MM.1S (cell line): ENCODE results near the gene DAZAP1.

Experiments used
- DNase-seq: peaks from one replicate; pipeline ENCODE4 v3.0.0-alpha.2; 2015
- H2AFZ ChIP-seq: fragments of 300-600 bp; sonication (generic); 2 replicates; pipeline ENCODE4 v1.6.0; 2016; ENCODE audit warnings: antibody characterized with exemption, low read length
- H3F3A ChIP-seq: fragments of 300-600 bp; sonication (generic); 2 replicates; pipeline ENCODE4 v1.6.1; 2016; ENCODE audit warnings: mild to moderate bottlenecking, antibody characterized with exemption, low read length, moderate library complexity, mixed read lengths; ENCODE audit not compliant: insufficient read depth
- H3K27ac ChIP-seq: fragments of 300-600 bp; sonication (generic); 2 replicates; pipeline ENCODE4 v1.5.1; 2016; ENCODE audit warnings: mild to moderate bottlenecking, low read length
- H3K27me3 ChIP-seq: fragments of 300-600 bp; sonication (generic); replicated peaks from 2 replicates; pipeline ENCODE4 v1.6.0; 2016; ENCODE audit warnings: low read length; ENCODE audit not compliant: insufficient read depth
- H3K36me3 ChIP-seq: fragments of 300-600 bp; sonication (generic); replicated peaks from 2 replicates; pipeline ENCODE4 v1.6.1; 2016; ENCODE audit warnings: mild to moderate bottlenecking, low read length, mixed read lengths; ENCODE audit not compliant: insufficient read depth
- H3K4me1 ChIP-seq: fragments of 300-600 bp; sonication (generic); 2 replicates; pipeline ENCODE4 v1.6.1; 2016; ENCODE audit warnings: low read length, mixed read lengths
- H3K4me2 ChIP-seq: fragments of 300-600 bp; sonication (generic); 2 replicates; pipeline ENCODE4 v1.6.0; 2016; ENCODE audit warnings: low read depth, low read length
- H3K4me3 ChIP-seq: fragments of 300-600 bp; sonication (generic); 2 replicates; pipeline ENCODE4 v1.5.1; 2016; ENCODE audit warnings: low read length, mixed read lengths
- H3K79me2 ChIP-seq: fragments of 300-600 bp; sonication (generic); 2 replicates; pipeline ENCODE4 v1.6.1; 2016; ENCODE audit warnings: mixed run types, low read length, mixed read lengths
- H3K9ac ChIP-seq: fragments of 300-600 bp; sonication (generic); 2 replicates; pipeline ENCODE4 v1.6.1; 2016; ENCODE audit warnings: low read length, mixed read lengths
- H3K9me2 ChIP-seq: fragments of 300-600 bp; sonication (generic); replicated peaks from 2 replicates; pipeline ENCODE4 v1.6.1; 2016; ENCODE audit warnings: mild to moderate bottlenecking, low read length, mixed read lengths; ENCODE audit not compliant: insufficient read depth
- H3K9me3 ChIP-seq: fragments of 300-600 bp; sonication (generic); replicated peaks from 2 replicates; pipeline ENCODE4 v1.6.1; 2016; ENCODE audit warnings: mild to moderate bottlenecking, low read length, mixed read lengths; ENCODE audit not compliant: insufficient read depth
- H4K20me1 ChIP-seq: fragments of 300-600 bp; sonication (generic); 2 replicates; pipeline ENCODE4 v1.6.1; 2016; ENCODE audit warnings: mild to moderate bottlenecking, low read length, moderate library complexity, mixed read lengths; ENCODE audit not compliant: insufficient read depth
- CTCF ChIP-seq: fragments of 300-600 bp; sonication (generic); IDR thresholded peaks from 2 replicates; pipeline ENCODE4 v1.5.1; 2016; ENCODE audit warnings: antibody characterized with exemption, low read length, mixed read lengths
- EZH2 ChIP-seq: fragments of 300-600 bp; sonication (generic); optimal IDR thresholded peaks from 2 replicates; pipeline ENCODE3; 2017; ENCODE audit warnings: low read depth, mild to moderate bottlenecking, antibody characterized with exemption, low read length, mixed read lengths
- EZH2phosphoT487 ChIP-seq: fragments of 300-600 bp; sonication (generic); IDR thresholded peaks from 2 replicates; pipeline ENCODE4 v1.6.1; 2018; ENCODE audit warnings: antibody characterized with exemption, low read length

The DAZAP1 gene

DNA sequence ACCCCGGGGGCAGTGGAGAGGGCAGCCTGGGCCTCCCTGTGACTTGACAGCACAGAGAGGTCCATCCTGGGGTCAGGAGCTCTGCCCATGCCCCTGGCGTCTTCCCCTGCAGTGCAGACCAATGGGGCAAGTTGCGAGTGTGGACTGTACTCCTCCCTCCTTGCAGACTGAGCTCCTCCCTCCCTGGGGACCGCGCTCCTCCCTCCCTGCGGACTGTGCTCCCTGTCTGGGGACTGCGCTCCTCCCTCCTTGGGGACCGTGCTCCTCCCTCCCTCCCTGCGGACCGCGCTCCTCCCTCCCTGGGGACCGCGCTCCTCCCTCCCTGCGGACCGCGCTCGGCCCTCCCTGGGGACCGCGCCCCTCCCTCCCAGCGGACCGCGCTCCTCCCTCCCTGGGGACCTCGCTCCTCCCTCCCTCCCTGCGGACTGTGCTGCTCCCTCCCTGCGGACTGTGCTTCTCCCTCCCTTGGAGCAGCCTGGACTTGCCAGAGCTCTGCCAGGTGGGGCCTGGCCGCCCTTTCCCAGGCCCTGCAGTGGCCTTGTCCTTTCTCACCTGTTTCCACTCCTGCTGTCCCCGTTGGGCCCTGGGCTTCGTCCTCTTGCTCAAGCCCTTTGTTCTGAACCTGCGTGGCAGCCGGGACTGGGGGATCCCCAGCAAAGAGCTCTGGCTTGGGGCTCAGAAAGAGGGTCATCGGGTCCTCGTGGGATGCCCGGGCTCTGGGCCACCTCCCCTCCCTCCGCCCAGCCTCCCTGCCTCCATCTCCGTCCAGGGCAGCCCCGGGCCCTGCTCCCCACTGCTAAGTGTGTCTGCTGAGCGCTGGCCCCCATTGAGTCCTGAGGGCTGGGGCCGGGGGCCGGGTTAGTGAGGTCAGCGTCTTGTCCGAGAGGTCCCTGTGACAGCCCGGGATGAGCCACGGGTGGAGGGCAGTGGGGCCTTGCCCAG, 12.9 kb upstream of the DAZAP1 start:
- peaks cover 11% of the 10 kb centered on the region; the same call in 1 of the 2 replicates for H3F3A ChIP-seq
- H3K9me3 ChIP-seq = no peaks in the 10 kb centered on the region
- DNase-seq = no peak
- no peaks in the 10 kb centered on the region for H3K4me1 ChIP-seq
- no peaks in the 10 kb centered on the region; the same call in 1 of the 2 replicates for H3K36me3 ChIP-seq
- no peaks in the 10 kb centered on the region for H3K27me3 ChIP-seq
- no peaks in the 10 kb centered on the region for H4K20me1 ChIP-seq
- TF ChIP-seq EZH2phosphoT487 = no peak
- no peak for TF ChIP-seq EZH2
- TF ChIP-seq CTCF = no peak
- H3K4me2 ChIP-seq = no peak overlapping the region
- H3K4me3 ChIP-seq = no peak overlapping the region
- no peak overlapping the region for H3K27ac ChIP-seq
- H3K79me2 ChIP-seq = peaks cover 5% of the 10 kb centered on the region; the same call in 1 of the 2 replicates
- H3K9me2 ChIP-seq = no peaks in the 10 kb centered on the region
- H3K9ac ChIP-seq = no peak overlapping the region
- H2AFZ ChIP-seq = no peak overlapping the region

GRCh38 chr19:1395194-1396018, 12.0 kb upstream of the DAZAP1 start:
- Histone ChIP-seq H3K9me2 (no peaks in the 10 kb centered on the region), H3K27ac (no peak overlapping the region), H3K4me1 (peaks cover under 1% of the 10 kb centered on the region; the same call in 1 of the 2 replicates), H3K4me3 (no peak overlapping the region), H3K79me2 (peaks cover 4% of the 10 kb centered on the region), H3K9ac (no peak overlapping the region), H3K4me2 (no peak overlapping the region), H3K36me3 (no peaks in the 10 kb centered on the region; the same call in 1 of the 2 replicates), H2AFZ (no peak overlapping the region), H3F3A (peaks cover 11% of the 10 kb centered on the region; the same call in 1 of the 2 replicates), H3K9me3 (no peaks in the 10 kb centered on the region), H4K20me1 (no peaks in the 10 kb centered on the region), H3K27me3 (no peaks in the 10 kb centered on the region)
- DNase-seq = no peak
- TF ChIP-seq EZH2 (no peak), EZH2phosphoT487 (no peak), CTCF (no peak)

DNA sequence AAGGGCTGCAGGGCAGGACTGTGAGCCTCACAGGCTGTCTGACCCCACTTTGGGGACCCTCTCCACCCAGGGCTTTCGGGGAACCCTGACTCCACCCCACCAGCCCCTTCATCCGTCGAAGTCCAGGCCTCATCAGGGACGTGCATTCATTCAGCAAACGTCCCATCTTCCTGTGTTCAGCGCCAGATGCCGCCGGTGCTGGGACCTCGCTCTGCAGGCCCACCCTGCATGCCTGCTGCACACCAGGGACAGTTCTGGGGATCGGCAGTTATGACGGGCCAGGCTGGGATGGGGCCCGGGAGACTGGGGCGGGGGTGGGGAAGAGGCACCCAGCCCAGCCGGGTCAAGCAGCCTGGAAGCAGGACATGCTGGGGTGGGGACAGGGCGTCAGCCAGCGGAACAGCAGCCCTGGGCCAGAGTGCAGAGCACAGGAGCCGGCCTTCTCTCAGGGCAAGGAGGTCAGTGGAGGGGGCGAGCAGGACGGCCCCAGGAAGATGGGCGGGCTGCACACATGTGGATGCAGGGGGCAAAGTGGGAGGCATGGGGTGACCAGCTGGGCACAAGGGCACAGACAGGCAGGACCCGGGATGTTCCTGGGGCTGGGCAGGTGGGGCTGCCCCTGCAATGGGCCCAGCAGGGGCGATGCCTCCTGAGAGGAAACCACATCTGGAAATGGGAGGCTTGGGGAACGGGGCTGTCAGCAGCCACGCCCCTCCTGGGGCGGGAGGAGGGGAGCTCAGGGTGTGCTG, 11.2 kb upstream of the DAZAP1 start:
- H3K9me2 ChIP-seq = no peaks in the 10 kb centered on the region
- H3K4me2 ChIP-seq = no peak overlapping the region
- H4K20me1 ChIP-seq = no peaks in the 10 kb centered on the region
- no peak overlapping the region for H3K27ac ChIP-seq
- TF ChIP-seq EZH2 = no peak
- no peak for TF ChIP-seq CTCF
- TF ChIP-seq EZH2phosphoT487 = no peak
- no peak overlapping the region for H2AFZ ChIP-seq
- no peak overlapping the region for H3K9ac ChIP-seq
- no peak for DNase-seq
- no peaks in the 10 kb centered on the region for H3K36me3 ChIP-seq
- H3K4me3 ChIP-seq = no peak overlapping the region
- no peaks in the 10 kb centered on the region for H3K27me3 ChIP-seq
- peaks cover 3% of the 10 kb centered on the region; the same call in 1 of the 2 replicates for H3K4me1 ChIP-seq
- H3K9me3 ChIP-seq = no peaks in the 10 kb centered on the region
- peaks cover 11% of the 10 kb centered on the region; the same call in 1 of the 2 replicates for H3F3A ChIP-seq
- H3K79me2 ChIP-seq = peaks cover 11% of the 10 kb centered on the region
